K562 (cell line): ENCODE results near the gene NF1. TPM values are rescaled to one million over a fixed set of nuclear protein-coding genes. Genes with fewer than 3 reads are reported as not detected.

ENCODE experiments used
- ELF4 ChIP-seq: fragments of 450-650 bp; formaldehyde crosslinking; IDR thresholded peaks from 2 replicates; pipeline ENCODE4 v1.4.0; 2022; ENCODE audit warnings: missing genetic modification characterization
- EP300 ChIP-seq: IDR thresholded peaks from 2 replicates; pipeline ENCODE4 v1.6.1; 2012; ENCODE audit warnings: low read length, improper control_type of control experiment
- HDAC1 ChIP-seq, 2 experiments: fragments of 450-650 bp; IDR thresholded peaks; 2 replicates each; pipeline ENCODE4 v1.6.1; 2016 to 2017; ENCODE audit warnings: inconsistent platforms in 1 of 2, mild to moderate bottlenecking in 1 of 2, moderate library complexity in 1 of 2
- HSF4 ChIP-seq: fragments of 250-450 bp; sonication (Bioruptor Pico); IDR thresholded peaks from 2 replicates; pipeline ENCODE4 v2.1.2; 2022; ENCODE audit warnings: mild to moderate bottlenecking, moderate library complexity, borderline replicate concordance
- IRF2 ChIP-seq: sonication (generic); formaldehyde crosslinking; IDR thresholded peaks from 2 replicates; pipeline ENCODE4 v1.8.1; 2022; ENCODE audit warnings: mild to moderate bottlenecking, missing genetic modification reagents
- JUN ChIP-seq, 2 experiments: sonication (generic) in 1 of 2; formaldehyde crosslinking in 1 of 2; IDR thresholded peaks; 2 replicates each; pipeline versions ENCODE4 v1.6.1 to v1.8.0; 2012 to 2022; ENCODE audit warnings: borderline replicate concordance in 2 of 2, mild to moderate bottlenecking in 2 of 2, improper control_type of control experiment in 1 of 2, low read depth in 1 of 2, low read length in 1 of 2, missing genetic modification reagents in 1 of 2
- NFE2L1 ChIP-seq: fragments of 450-650 bp; IDR thresholded peaks from 2 replicates; pipeline ENCODE4 v1.6.1; 2016; ENCODE audit warnings: missing genetic modification characterization, low read depth, mild to moderate bottlenecking, missing compliant biosample characterization, moderate library complexity, borderline replicate concordance
- TBP ChIP-seq: optimal IDR thresholded peaks from 2 replicates; pipeline ENCODE3; 2011; ENCODE audit warnings: low read depth, low read length, improper control_type of control experiment
- THRAP3 ChIP-seq: fragments of 450-650 bp; IDR thresholded peaks from 2 replicates; pipeline ENCODE4 v1.6.1; 2016; ENCODE audit warnings: mild to moderate bottlenecking, inconsistent platforms, borderline replicate concordance
- ZNF124 ChIP-seq: sonication (generic); formaldehyde crosslinking; IDR thresholded peaks from 2 replicates; pipeline ENCODE4 v1.8.1; 2022; ENCODE audit warnings: missing genetic modification reagents
- ZNF175 ChIP-seq: fragments of 200-800 bp; sonication (Bioruptor generic); IDR thresholded peaks from 2 replicates; pipeline ENCODE4 v1.6.1; 2016; ENCODE audit warnings: low read depth, mild to moderate bottlenecking, missing genetic modification characterization, missing compliant biosample characterization
- polyA plus RNA-seq, 8 experiments: library from polyadenylated mRNA; depleted of rRNA in 4 of 8; stranded (reverse) in 5 of 8; unstranded in 3 of 8; fragments of >200 nt; fragmentation: Nextera tagmentation in 2 of 8; fragmentation: Illumina TruSeq in 1 of 8; extraction: Ambion mirVana in 2 of 8; extraction: Trizol in 1 of 8; gene quantifications; 2 replicates each; pipeline versions ENCODE4 v1.2.1 to v1.2.3, GENCODE V29; 2011 to 2014; ENCODE audit warnings: inconsistent platforms in 1 of 8, missing spikeins in 1 of 8
- total RNA-seq, 7 experiments: library from RNA; depleted of rRNA in 6 of 7; stranded (reverse); fragments of >200 nt in 6 of 7; fragmentation: Illumina TruSeq in 2 of 7; extraction: Trizol in 2 of 7; gene quantifications; 2 replicates each; pipeline versions ENCODE4 v1.2.1 to v1.2.3, GENCODE V29; 2011 to 2021; ENCODE audit warnings: low replicate concordance in 1 of 7
- TF ChIP-seq, protein P1 (sequence below): fragments of 450-650 bp; formaldehyde crosslinking; IDR thresholded peaks from 2 replicates; pipeline ENCODE4 v1.4.0; 2020; ENCODE audit warnings: mild to moderate bottlenecking
- TF ChIP-seq, protein P2 (sequence below): fragments of 450-650 bp; IDR thresholded peaks from 2 replicates; pipeline ENCODE4 v1.6.1; 2017; ENCODE audit warnings: antibody characterized with exemption
- TF ChIP-seq, protein P3 (sequence below), 2 experiments: IDR thresholded peaks; 2 replicates each; pipeline ENCODE4 v1.6.1; 2012; ENCODE audit warnings: improper control_type of control experiment in 2 of 2, low read depth in 2 of 2, low read length in 2 of 2, borderline replicate concordance in 1 of 2
- TF ChIP-seq, protein P4 (sequence below): fragments of 450-650 bp; IDR thresholded peaks from one replicate; pipeline ENCODE4 v1.6.1; 2018; ENCODE audit warnings: mild to moderate bottlenecking, moderate library complexity; ENCODE audit not compliant: partially characterized antibody
- TF ChIP-seq, protein P5 (sequence below): IDR thresholded peaks from 2 replicates; pipeline ENCODE4 v1.6.1; 2011; ENCODE audit not compliant: insufficient read length; ENCODE audit errors: extremely low read depth
- TF ChIP-seq, protein P6 (sequence below): fragments of 250-450 bp; sonication (Bioruptor Pico); IDR thresholded peaks from 2 replicates; pipeline ENCODE4 v1.5.0; 2020; ENCODE audit warnings: mild to moderate bottlenecking

The NF1 gene
- total and polyA plus RNA-seq, 9 of the 15 experiments (the other 6 are each of a cell fraction or from before 2014, with no cell fraction given): 3.4 to 41.9 (median 24.3) TPM

DNA sequence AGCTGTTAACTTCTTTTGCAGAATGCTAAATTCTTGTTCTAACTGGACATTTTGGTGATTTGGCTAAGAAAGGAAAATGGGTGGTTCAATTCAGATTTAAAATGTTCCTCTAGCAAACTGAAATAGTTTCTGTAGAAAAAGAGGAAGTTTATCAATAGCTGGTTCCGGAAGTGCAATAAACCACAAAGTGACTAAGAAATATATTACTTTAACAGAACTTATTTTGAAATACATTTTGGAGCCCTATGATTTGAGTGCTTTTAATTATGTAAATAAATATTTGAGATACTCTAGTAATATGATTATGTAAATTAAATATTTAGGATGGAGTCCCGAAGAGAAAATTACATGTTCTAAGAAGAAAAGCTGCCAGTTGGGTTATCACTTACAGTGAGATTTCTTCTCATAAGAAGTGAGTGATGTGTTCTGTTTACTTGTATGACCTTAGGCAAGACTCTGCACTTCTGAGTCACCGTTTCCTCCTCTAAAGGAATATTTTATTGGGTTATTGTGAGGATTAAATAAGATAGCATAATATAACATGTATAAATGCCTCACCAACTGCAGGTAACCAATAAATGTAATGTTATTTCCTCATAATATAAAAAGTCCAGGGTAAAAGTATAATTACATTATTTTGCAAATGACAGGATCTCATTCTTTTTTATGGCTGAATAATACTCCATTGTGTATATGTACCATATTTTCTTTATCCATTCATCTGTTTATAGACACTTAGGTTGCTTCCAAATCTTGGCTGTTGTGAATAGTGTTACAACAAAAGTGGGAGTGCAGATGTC lies 219.4 kb downstream of the NF1 start, which contains the start of gene EVI2B (continued):
- TF ChIP-seq, protein P1, sequence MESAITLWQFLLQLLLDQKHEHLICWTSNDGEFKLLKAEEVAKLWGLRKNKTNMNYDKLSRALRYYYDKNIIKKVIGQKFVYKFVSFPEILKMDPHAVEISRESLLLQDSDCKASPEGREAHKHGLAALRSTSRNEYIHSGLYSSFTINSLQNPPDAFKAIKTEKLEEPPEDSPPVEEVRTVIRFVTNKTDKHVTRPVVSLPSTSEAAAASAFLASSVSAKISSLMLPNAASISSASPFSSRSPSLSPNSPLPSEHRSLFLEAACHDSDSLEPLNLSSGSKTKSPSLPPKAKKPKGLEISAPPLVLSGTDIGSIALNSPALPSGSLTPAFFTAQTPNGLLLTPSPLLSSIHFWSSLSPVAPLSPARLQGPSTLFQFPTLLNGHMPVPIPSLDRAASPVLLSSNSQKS (CRISPR knock-in tag): no peak
- TF ChIP-seq, protein P2, sequence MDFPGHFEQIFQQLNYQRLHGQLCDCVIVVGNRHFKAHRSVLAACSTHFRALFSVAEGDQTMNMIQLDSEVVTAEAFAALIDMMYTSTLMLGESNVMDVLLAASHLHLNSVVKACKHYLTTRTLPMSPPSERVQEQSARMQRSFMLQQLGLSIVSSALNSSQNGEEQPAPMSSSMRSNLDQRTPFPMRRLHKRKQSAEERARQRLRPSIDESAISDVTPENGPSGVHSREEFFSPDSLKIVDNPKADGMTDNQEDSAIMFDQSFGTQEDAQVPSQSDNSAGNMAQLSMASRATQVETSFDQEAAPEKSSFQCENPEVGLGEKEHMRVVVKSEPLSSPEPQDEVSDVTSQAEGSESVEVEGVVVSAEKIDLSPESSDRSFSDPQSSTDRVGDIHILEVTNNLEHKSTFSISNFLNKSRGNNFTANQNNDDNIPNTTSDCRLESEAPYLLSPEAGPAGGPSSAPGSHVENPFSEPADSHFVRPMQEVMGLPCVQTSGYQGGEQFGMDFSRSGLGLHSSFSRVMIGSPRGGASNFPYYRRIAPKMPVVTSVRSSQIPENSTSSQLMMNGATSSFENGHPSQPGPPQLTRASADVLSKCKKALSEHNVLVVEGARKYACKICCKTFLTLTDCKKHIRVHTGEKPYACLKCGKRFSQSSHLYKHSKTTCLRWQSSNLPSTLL: no peak
- TF ChIP-seq ELF4 (CRISPR knock-in tag) (no peak), JUN (IDR thresholded peaks at IDR 0.05; ENCODE audit: borderline replicate concordance, low read depth, low read length) (peak; percentile 62; the same call in 1 of the 2 replicates), JUN (CRISPR knock-in tag; IDR thresholded peaks at IDR 0.05; ENCODE audit: borderline replicate concordance) (no peak), EP300 (peak; percentile 26; the same call in 1 of the 2 replicates), TBP (no peak), HSF4 (no peak), ZNF175 (CRISPR knock-in tag) (no peak), HDAC1 (IDR thresholded peaks at IDR 0.05) (no peak), THRAP3 (no peak), NFE2L1 (tag) (no peak), ZNF124 (CRISPR knock-in tag) (no peak), IRF2 (CRISPR knock-in tag) (no peak)
- TF ChIP-seq, protein P3, sequence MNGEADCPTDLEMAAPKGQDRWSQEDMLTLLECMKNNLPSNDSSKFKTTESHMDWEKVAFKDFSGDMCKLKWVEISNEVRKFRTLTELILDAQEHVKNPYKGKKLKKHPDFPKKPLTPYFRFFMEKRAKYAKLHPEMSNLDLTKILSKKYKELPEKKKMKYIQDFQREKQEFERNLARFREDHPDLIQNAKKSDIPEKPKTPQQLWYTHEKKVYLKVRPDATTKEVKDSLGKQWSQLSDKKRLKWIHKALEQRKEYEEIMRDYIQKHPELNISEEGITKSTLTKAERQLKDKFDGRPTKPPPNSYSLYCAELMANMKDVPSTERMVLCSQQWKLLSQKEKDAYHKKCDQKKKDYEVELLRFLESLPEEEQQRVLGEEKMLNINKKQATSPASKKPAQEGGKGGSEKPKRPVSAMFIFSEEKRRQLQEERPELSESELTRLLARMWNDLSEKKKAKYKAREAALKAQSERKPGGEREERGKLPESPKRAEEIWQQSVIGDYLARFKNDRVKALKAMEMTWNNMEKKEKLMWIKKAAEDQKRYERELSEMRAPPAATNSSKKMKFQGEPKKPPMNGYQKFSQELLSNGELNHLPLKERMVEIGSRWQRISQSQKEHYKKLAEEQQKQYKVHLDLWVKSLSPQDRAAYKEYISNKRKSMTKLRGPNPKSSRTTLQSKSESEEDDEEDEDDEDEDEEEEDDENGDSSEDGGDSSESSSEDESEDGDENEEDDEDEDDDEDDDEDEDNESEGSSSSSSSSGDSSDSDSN (IDR thresholded peaks at IDR 0.05; ENCODE audit: borderline replicate concordance in 1 of 2, low read depth in 2 of 2, low read length in 2 of 2): no peak
- TF ChIP-seq, protein P4, sequence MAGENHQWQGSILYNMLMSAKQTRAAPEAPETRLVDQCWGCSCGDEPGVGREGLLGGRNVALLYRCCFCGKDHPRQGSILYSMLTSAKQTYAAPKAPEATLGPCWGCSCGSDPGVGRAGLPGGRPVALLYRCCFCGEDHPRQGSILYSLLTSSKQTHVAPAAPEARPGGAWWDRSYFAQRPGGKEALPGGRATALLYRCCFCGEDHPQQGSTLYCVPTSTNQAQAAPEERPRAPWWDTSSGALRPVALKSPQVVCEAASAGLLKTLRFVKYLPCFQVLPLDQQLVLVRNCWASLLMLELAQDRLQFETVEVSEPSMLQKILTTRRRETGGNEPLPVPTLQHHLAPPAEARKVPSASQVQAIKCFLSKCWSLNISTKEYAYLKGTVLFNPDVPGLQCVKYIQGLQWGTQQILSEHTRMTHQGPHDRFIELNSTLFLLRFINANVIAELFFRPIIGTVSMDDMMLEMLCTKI: no peak
- TF ChIP-seq, protein P5, sequence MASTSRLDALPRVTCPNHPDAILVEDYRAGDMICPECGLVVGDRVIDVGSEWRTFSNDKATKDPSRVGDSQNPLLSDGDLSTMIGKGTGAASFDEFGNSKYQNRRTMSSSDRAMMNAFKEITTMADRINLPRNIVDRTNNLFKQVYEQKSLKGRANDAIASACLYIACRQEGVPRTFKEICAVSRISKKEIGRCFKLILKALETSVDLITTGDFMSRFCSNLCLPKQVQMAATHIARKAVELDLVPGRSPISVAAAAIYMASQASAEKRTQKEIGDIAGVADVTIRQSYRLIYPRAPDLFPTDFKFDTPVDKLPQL: no peak
- TF ChIP-seq, protein P6, sequence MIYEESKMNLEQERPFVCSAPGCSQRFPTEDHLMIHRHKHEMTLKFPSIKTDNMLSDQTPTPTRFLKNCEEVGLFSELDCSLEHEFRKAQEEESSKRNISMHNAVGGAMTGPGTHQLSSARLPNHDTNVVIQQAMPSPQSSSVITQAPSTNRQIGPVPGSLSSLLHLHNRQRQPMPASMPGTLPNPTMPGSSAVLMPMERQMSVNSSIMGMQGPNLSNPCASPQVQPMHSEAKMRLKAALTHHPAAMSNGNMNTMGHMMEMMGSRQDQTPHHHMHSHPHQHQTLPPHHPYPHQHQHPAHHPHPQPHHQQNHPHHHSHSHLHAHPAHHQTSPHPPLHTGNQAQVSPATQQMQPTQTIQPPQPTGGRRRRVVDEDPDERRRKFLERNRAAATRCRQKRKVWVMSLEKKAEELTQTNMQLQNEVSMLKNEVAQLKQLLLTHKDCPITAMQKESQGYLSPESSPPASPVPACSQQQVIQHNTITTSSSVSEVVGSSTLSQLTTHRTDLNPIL: no peak
